D721Med (cell line): Measurements from ENCODE around the gene RASL10A.
"Not testable (repeated sequence)": the region's sequence is repeated elsewhere in the genome, so short reads cannot be mapped to it uniquely, and the experiment has no call there.

Experiments used
- DNase-seq: peaks from one replicate; pipeline ENCODE4 v3.0.0; 2011; ENCODE audit warnings: low spot score; ENCODE audit not compliant: insufficient read length
- FAIRE-seq: peaks from 2 replicates; lab custom pipeline; 2011; peaks lifted over from hg19 to GRCh38; lab: Jason Lieb, UNC
- TF ChIP-seq, protein P1 (sequence below): IDR thresholded peaks from 2 replicates; pipeline ENCODE4 v1.5.1; 2012; ENCODE audit warnings: mild to moderate bottlenecking, control low read depth; ENCODE audit not compliant: insufficient read depth; ENCODE audit errors: missing control alignments

The RASL10A gene, protein sequence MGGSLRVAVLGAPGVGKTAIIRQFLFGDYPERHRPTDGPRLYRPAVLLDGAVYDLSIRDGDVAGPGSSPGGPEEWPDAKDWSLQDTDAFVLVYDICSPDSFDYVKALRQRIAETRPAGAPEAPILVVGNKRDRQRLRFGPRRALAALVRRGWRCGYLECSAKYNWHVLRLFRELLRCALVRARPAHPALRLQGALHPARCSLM

DNA sequence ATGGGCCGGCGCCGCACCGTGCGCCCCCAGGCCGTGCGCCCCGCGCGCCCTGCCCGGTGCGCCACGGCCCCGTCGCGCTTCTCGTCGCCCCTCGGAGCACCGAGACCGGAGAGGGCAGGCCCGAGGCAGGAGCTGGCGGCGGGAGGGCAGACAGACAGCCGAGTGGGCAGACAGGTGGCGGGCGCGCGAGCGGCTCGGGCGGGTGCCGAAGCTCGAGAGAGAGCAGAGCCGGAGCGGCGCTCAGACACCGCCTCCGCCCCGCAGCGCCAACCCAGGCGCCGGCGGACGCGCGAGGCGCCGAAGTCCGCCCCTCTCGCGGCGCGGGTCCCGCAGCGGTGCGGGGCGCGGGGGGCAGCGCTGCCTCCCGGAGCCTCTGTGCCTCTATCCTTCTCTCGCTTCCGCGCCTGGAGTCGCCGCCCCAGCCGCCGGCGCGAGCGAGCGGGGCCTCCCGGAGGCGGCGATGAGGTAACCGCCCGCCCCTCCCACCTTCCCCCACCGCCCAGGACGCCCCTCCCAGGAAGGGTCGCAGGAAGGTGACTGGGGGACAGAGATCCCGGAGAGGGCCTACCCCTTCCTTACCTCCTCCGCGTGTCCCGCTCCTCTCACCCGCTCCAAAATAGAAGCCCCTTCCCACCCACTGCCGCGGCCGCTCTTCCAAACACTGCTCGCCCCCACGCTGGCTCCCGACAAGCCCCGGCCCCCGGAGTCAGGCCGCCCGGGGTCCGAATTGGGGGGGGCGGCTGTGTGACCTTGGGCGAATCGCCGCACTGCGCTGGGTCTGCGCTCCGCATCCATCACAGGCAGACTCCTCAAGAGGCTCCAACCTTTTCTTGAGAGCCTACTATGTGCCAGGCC lies at the start of gene RASL10A:
RASL10A (minus strand) TSS at position 412 of the 855 bp plus-strand sequence. CDS start 451 bp downstream, outside the sequence.
- no peak for FAIRE-seq
- TF ChIP-seq, protein P1, sequence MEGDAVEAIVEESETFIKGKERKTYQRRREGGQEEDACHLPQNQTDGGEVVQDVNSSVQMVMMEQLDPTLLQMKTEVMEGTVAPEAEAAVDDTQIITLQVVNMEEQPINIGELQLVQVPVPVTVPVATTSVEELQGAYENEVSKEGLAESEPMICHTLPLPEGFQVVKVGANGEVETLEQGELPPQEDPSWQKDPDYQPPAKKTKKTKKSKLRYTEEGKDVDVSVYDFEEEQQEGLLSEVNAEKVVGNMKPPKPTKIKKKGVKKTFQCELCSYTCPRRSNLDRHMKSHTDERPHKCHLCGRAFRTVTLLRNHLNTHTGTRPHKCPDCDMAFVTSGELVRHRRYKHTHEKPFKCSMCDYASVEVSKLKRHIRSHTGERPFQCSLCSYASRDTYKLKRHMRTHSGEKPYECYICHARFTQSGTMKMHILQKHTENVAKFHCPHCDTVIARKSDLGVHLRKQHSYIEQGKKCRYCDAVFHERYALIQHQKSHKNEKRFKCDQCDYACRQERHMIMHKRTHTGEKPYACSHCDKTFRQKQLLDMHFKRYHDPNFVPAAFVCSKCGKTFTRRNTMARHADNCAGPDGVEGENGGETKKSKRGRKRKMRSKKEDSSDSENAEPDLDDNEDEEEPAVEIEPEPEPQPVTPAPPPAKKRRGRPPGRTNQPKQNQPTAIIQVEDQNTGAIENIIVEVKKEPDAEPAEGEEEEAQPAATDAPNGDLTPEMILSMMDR: no peak
- DNase-seq: no peak

DNA sequence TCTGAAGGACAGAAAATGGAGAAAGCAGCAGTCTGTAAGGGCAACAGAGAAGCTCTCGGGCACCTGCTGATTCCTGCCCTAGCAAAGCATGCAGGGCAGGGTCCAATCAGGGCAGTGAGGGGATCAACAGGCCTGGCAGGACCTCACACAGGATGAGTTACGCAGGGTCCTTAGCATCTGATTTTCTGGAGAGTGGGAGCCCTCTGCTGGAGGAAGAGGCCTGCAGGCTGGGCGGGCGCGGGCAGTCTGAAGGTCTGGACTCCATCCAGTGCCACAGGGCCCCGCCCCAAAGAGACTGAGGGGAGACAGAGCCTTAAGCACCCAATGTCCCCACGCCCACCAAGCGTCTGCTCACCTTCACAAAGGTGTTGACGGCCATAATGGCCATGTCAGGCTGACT lies 44.0 kb upstream of the RASL10A start:
- DNase-seq (peak; percentile 50), FAIRE-seq (no peak)
- TF ChIP-seq, protein P1: peak; percentile 75

- not testable (repeated sequence) for FAIRE-seq, DNase-seq
Measured at GRCh38 chr22:29357193-29357890, 41.8 kb upstream of the RASL10A start.

GRCh38 chr22:29353860-29354259 lies 38.4 kb upstream of the RASL10A start:
- no peak for FAIRE-seq
- TF ChIP-seq, protein P1: no peak
- DNase-seq: no peak

- FAIRE-seq: no peak
- DNase-seq: no peak
Measured at GRCh38 chr22:29353286-29353685, 37.8 kb upstream of the RASL10A start.

GRCh38 chr22:29352778-29353177 lies 37.3 kb upstream of the RASL10A start:
- TF ChIP-seq, protein P1: no peak
- DNase-seq: no peak
- FAIRE-seq: no peak

More at GRCh38 chr22:29353286-29353685, 37.8 kb upstream of the RASL10A start:
- TF ChIP-seq, protein P1: no peak

DNA sequence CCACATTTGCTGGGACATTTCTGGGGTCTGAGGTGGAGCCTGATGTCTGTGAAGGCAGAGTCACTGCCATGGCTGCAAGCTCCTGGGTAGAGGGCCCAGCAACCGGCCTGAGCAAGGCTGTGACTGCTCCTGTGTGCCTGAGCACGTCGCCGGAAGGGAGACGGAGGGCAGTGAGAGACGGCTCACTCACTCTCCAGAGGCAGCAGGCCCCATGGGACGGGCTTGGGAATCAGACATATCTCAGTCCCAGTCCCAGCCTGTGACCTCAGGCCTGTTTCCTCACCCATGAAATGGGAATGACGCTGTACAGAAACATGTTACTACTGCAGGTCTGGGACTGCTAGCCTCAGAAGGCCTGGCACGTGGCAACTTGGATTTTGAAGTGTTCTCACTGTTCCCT lies 36.4 kb upstream of the RASL10A start:
- TF ChIP-seq, protein P1: no peak
- FAIRE-seq (no peak), DNase-seq (no peak)
